B cell (primary cell): ENCODE data around the gene SLC45A3. TPM values are rescaled to one million over a fixed set of nuclear protein-coding genes. Genes with fewer than 3 reads are reported as not detected.

ENCODE experiments used
- ATAC-seq: fragments of 200-7000 bp; cut with Tn5 transposase; one replicate; pipeline ENCODE4 v1.10.0; 2021; ENCODE audit warnings: low read depth, mild to moderate bottlenecking, moderate number of reproducible peaks, moderate library complexity
- CTCF ChIA-PET: fragments of 350-600 bp; sonication (Branson Sonifier 250); formaldehyde crosslinking; loops from one replicate; lab custom pipeline; 2021; ENCODE audit warnings: antibody characterized with exemption, inconsistent platforms; lab: Charles Lee
- POLR2A ChIA-PET: fragments of 350-600 bp; sonication (Branson Sonifier 250); formaldehyde crosslinking; loops from one replicate; lab custom pipeline; 2021; ENCODE audit warnings: antibody characterized with exemption; lab: Charles Lee
- DNase-seq: peaks from one replicate; pipeline ENCODE4 v3.0.0; 2013
- H2AFZ ChIP-seq: 2 replicates; pipeline ENCODE4 v1.6.1; 2012; ENCODE audit warnings: mild to moderate bottlenecking, low read depth, low read length; ENCODE audit not compliant: insufficient read depth, poor library complexity, severe bottlenecking
- H3K27ac ChIP-seq, 2 donors: 1 replicate in 1 of 2; 2 replicates in 1 of 2; pipeline ENCODE4 v1.5.1; 2012 to 2013; ENCODE audit warnings: low read length in 2 of 2, mild to moderate bottlenecking in 2 of 2, moderate library complexity in 1 of 2
- H3K27me3 ChIP-seq, 4 experiments: fragments of 200-600 bp in 1 of 4; sonication (generic) in 1 of 4; replicated peaks in 1 of 4; 1 replicate in 2 of 4; 2 replicates in 2 of 4; pipeline versions ENCODE4 v1.6.1 to v1.7.0; 2013 to 2016; ENCODE audit warnings: low read length in 3 of 4, mild to moderate bottlenecking in 2 of 4, mixed read lengths in 1 of 4, moderate library complexity in 1 of 4; ENCODE audit not compliant: insufficient read depth in 4 of 4, control insufficient read depth in 3 of 4; ENCODE audit errors: control extremely low read depth in 1 of 4
- H3K36me3 ChIP-seq, 2 experiments: replicated peaks in 1 of 2; 1 replicate in 1 of 2; 2 replicates in 1 of 2; pipeline versions ENCODE4 v1.6.1 to v1.7.1; 2013; ENCODE audit warnings: low read length in 1 of 2; ENCODE audit not compliant: insufficient read depth in 2 of 2, control insufficient read depth in 1 of 2; ENCODE audit errors: control extremely low read depth in 1 of 2, extremely low read depth in 1 of 2
- H3K4me1 ChIP-seq, 2 donors: fragments of 200-600 bp in 1 of 2; sonication (generic) in 1 of 2; 1 replicate in 1 of 2; 2 replicates in 1 of 2; pipeline versions ENCODE4 v1.5.1 to v1.6.1; 2013 to 2017; ENCODE audit warnings: low read length in 2 of 2; ENCODE audit not compliant: control insufficient read depth in 2 of 2, insufficient read depth in 2 of 2
- H3K4me2 ChIP-seq: replicated peaks from 2 replicates; pipeline ENCODE3; 2012; ENCODE audit warnings: mild to moderate bottlenecking, low read depth, low read length; ENCODE audit not compliant: poor library complexity, severe bottlenecking
- H3K4me3 ChIP-seq, 5 experiments: fragments of 200-600 bp in 1 of 5; sonication (generic) in 1 of 5; 1 replicate in 3 of 5; 2 replicates in 2 of 5; pipeline versions ENCODE4 v1.5.1 to v1.7.0; 2011 to 2016; ENCODE audit warnings: low read length in 4 of 5, mild to moderate bottlenecking in 4 of 5, low read depth in 2 of 5, control low read depth in 1 of 5, moderate library complexity in 1 of 5; ENCODE audit not compliant: insufficient read depth in 1 of 5; ENCODE audit errors: control extremely low read depth in 1 of 5, extremely low read depth in 1 of 5
- H3K79me2 ChIP-seq: fragments of 200-600 bp; sonication (generic); one replicate; pipeline ENCODE4 v1.6.0; 2016; ENCODE audit warnings: low read length; ENCODE audit not compliant: control insufficient read depth, insufficient read depth
- H3K9ac ChIP-seq: fragments of 200-600 bp; sonication (generic); 2 replicates; pipeline ENCODE4 v1.6.1; 2017; ENCODE audit warnings: mild to moderate bottlenecking, low read length, moderate library complexity
- H3K9me3 ChIP-seq, 3 donors: one replicate each; pipeline versions ENCODE4 v1.6.1 to v1.7.1; 2013; ENCODE audit warnings: low read length in 2 of 3; ENCODE audit not compliant: control insufficient read depth in 2 of 3, insufficient read depth in 1 of 3; ENCODE audit errors: control extremely low read depth in 1 of 3
- H4K20me1 ChIP-seq: 2 replicates; pipeline ENCODE4 v1.6.0; 2012; ENCODE audit warnings: mild to moderate bottlenecking, low read length; ENCODE audit not compliant: insufficient read depth, control insufficient read depth, poor library complexity, severe bottlenecking
- H3K27ac Mint-ChIP-seq: one replicate; pipeline ENCODE4 v1.8.0; 2021; ENCODE audit warnings: mixed read lengths
- H3K27me3 Mint-ChIP-seq: one replicate; pipeline ENCODE4 v1.8.0; 2021; ENCODE audit warnings: mixed read lengths
- H3K4me1 Mint-ChIP-seq: one replicate; pipeline ENCODE4 v1.8.0; 2021; ENCODE audit warnings: mixed read lengths
- H3K4me3 Mint-ChIP-seq: one replicate; pipeline ENCODE4 v1.8.0; 2021; ENCODE audit warnings: mixed read lengths
- H3K9me3 Mint-ChIP-seq: one replicate; pipeline ENCODE4 v1.8.0; 2022; ENCODE audit warnings: mixed read lengths; ENCODE audit not compliant: insufficient read depth
- CTCF ChIP-seq: fragments of 200-600 bp; IDR thresholded peaks from one replicate; pipeline ENCODE4 v1.8.0; 2022; ENCODE audit warnings: antibody characterized with exemption, mild to moderate bottlenecking
- EZH2 ChIP-seq: IDR thresholded peaks from 2 replicates; pipeline ENCODE4 v1.6.1; 2012; ENCODE audit warnings: borderline replicate concordance, low read depth, mild to moderate bottlenecking, moderate library complexity, low read length; ENCODE audit not compliant: insufficient read depth, poor library complexity, severe bottlenecking
- WGBS: methylation state at CpG from one replicate; pipeline ENCODE4 v1.1.5; 2013; ENCODE audit warnings: missing lambda C conversion rate; ENCODE audit not compliant: insufficient coverage; 5-methylcytosine and 5-hydroxymethylcytosine counted together
- intact Hi-C: fragments of 100-400 bp; cut with micrococcal nuclease; formaldehyde crosslinking; loops from one replicate; pipeline ENCODE4 v1.10.0; 2022
- polyA plus RNA-seq: library from polyadenylated mRNA; depleted of rRNA; stranded (reverse); fragments of >200 nt; gene quantifications from 2 replicates; pipeline ENCODE4 v1.2.3, GENCODE V29; 2012
- total RNA-seq, 2 donors: library from RNA; stranded (reverse); fragments of 120-200 nt in 1 of 2; gene quantifications; 1 replicate in 1 of 2; 2 replicates in 1 of 2; pipeline versions ENCODE4 v1.2.3 to v1.2.4, GENCODE V29; 2013 to 2022

SLC45A3 gene
- total and polyA plus RNA-seq, 2 donors (not counting 1 experiment from before 2014, with no cell fraction given): 5.0 to 23.9 TPM

- intact Hi-C loops: no loop called here
- CTCF ChIA-PET: interaction anchor here (0.7 to 23.2 kb wide), 4 partner anchors 55 to 476 kb away, joined by 3 to 943 read pairs (median 468); no protein-coding TSS in a partner anchor
- H3K9ac ChIP-seq: no peak overlapping the region
- no peak overlapping the region for H3K4me3 ChIP-seq
- H3K4me3 Mint-ChIP-seq: no peak overlapping the region
- H3K79me2 ChIP-seq: no peaks in the 10 kb centered on the region
- H3K4me1 Mint-ChIP-seq: no peaks in the 10 kb centered on the region
- WGBS: 97% methylated on average over 5 of the region's 11 CpGs
- no peak overlapping the region for H3K27ac Mint-ChIP-seq
- no peaks in the 10 kb centered on the region for H3K36me3 ChIP-seq
- no peaks in the 10 kb centered on the region for H3K27me3 Mint-ChIP-seq
- DNase-seq: no peak
- POLR2A ChIA-PET: no interaction called here
- no peaks in the 10 kb centered on the region for H3K4me1 ChIP-seq
- ATAC-seq: no peak
- no peaks in the 10 kb centered on the region for H3K9me3 Mint-ChIP-seq
- no peak for TF ChIP-seq CTCF
- TF ChIP-seq EZH2: no peak
- H2AFZ ChIP-seq: no peak overlapping the region
- H3K9me3 ChIP-seq: no peaks in the 10 kb centered on the region
- no peak overlapping the region for H3K27ac ChIP-seq
- no peaks in the 10 kb centered on the region for H4K20me1 ChIP-seq
- H3K27me3 ChIP-seq: no peaks in the 10 kb centered on the region
- H3K4me2 ChIP-seq: no peak overlapping the region
Measured at GRCh38 chr1:205652984-205653383, 27.3 kb downstream of the SLC45A3 start.

GRCh38 chr1:205650241-205650640 lies 30.1 kb downstream of the SLC45A3 start:
- Histone ChIP-seq H3K27me3 (no peaks in the 10 kb centered on the region), H2AFZ (no peak overlapping the region), H3K4me2 (no peak overlapping the region), H3K4me3 (no peak overlapping the region), H3K27ac (no peak overlapping the region), H3K9ac (no peak overlapping the region), H3K9me3 (no peaks in the 10 kb centered on the region), H4K20me1 (no peaks in the 10 kb centered on the region), H3K79me2 (no peaks in the 10 kb centered on the region), H3K4me1 (no peaks in the 10 kb centered on the region), H3K36me3 (no peaks in the 10 kb centered on the region)
- TF ChIP-seq EZH2 (no peak), CTCF (no peak)
- CTCF ChIA-PET: interaction anchor here (1.0 to 2.7 kb wide), 5 partner anchors 8 to 125 kb away, joined by 3 to 11 read pairs (median 4); no protein-coding TSS in a partner anchor
- intact Hi-C loops: no loop called here
- ATAC-seq (no peak), DNase-seq (no peak)
- Mint-ChIP-seq H3K27ac (no peak overlapping the region), H3K27me3 (no peaks in the 10 kb centered on the region), H3K4me3 (no peak overlapping the region), H3K9me3 (no peaks in the 10 kb centered on the region), H3K4me1 (no peaks in the 10 kb centered on the region)
- 43% methylated on average over 1 of the region's 1 CpG for WGBS
- POLR2A ChIA-PET: no interaction called here
